Lung (tissue), 12 donors: ENCODE results near the gene SMAP1. TPM values are rescaled to one million over a fixed set of nuclear protein-coding genes. Genes with fewer than 3 reads are reported as not detected.

ENCODE experiments used
- ATAC-seq: fragments of 200-7000 bp; cut with Tn5 transposase; one replicate; pipeline ENCODE4 v1.9.1; 2020; ENCODE audit warnings: moderate number of reproducible peaks; ENCODE audit not compliant: insufficient read depth, low FRiP score
- DNase-seq, 3 donors: peaks; one replicate each; pipeline ENCODE4 v3.0.0-alpha.2; 2013 to 2017
- H3K27ac ChIP-seq, 2 donors: one replicate each; pipeline ENCODE4 v1.5.1; 2013; ENCODE audit warnings: mild to moderate bottlenecking in 2 of 2, moderate library complexity in 2 of 2, control low read depth in 1 of 2, inconsistent platforms in 1 of 2, low read depth in 1 of 2, low read length in 1 of 2
- H3K27me3 ChIP-seq, 3 donors: one replicate each; pipeline ENCODE4 v1.5.1; 2013; ENCODE audit warnings: low read length in 2 of 3; ENCODE audit not compliant: control insufficient read depth in 3 of 3, insufficient read depth in 3 of 3
- H3K36me3 ChIP-seq, 4 donors: one replicate each; pipeline ENCODE4 v1.5.1; 2013; ENCODE audit warnings: low read length in 4 of 4, mild to moderate bottlenecking in 1 of 4, moderate library complexity in 1 of 4; ENCODE audit not compliant: control insufficient read depth in 4 of 4, insufficient read depth in 4 of 4
- H3K4me1 ChIP-seq, 5 donors: one replicate each; pipeline ENCODE4 v1.5.1; 2013; ENCODE audit warnings: low read length in 5 of 5, mild to moderate bottlenecking in 2 of 5, moderate library complexity in 1 of 5; ENCODE audit not compliant: control insufficient read depth in 5 of 5, insufficient read depth in 5 of 5
- H3K4me3 ChIP-seq: one replicate; pipeline ENCODE4 v1.5.1; 2013; ENCODE audit warnings: mild to moderate bottlenecking, control low read depth, moderate library complexity
- H3K9ac ChIP-seq, 2 donors: one replicate each; pipeline ENCODE4 v1.5.1; 2013; ENCODE audit warnings: low read length in 2 of 2, control low read depth in 1 of 2; ENCODE audit not compliant: insufficient read depth in 1 of 2
- H3K9me3 ChIP-seq, 4 donors: one replicate each; pipeline ENCODE4 v1.5.1; 2013; ENCODE audit warnings: low read length in 3 of 4, mild to moderate bottlenecking in 1 of 4, moderate library complexity in 1 of 4; ENCODE audit not compliant: control insufficient read depth in 4 of 4, insufficient read depth in 3 of 4
- WGBS, 2 donors: extraction: QIAGEN DNeasy Blood & Tissue Kit; methylation state at CpG; one replicate each; pipeline ENCODE4 v1.1.7; 2013; 5-methylcytosine and 5-hydroxymethylcytosine counted together
- polyA plus RNA-seq, 2 donors: library from polyadenylated mRNA; stranded (reverse); fragments of 200-250 nt; gene quantifications; one replicate each; pipeline ENCODE4 v1.2.1, GENCODE V29; 2013
- total RNA-seq, 2 donors: library from RNA; depleted of rRNA in 1 of 2; stranded (reverse); fragments of >200 nt in 1 of 2; gene quantifications; one replicate each; pipeline ENCODE4 v1.2.1, GENCODE V29; 2014 to 2021
- TF ChIP-seq, protein P1 (sequence below): IDR thresholded peaks from 2 replicates; pipeline ENCODE4 v1.5.1; 2012; ENCODE audit warnings: mild to moderate bottlenecking; ENCODE audit errors: control extremely low read depth, extremely low read depth
- donor health status: control.
- donor health status: control.
- donor health status: Bipolar disorder and iron deficiency.
- donor health status: healthy.
- donor health status: DM: yes; HTN: yes; CAD: no.

SMAP1 gene
- total and polyA plus RNA-seq, 4 donors, result 16.5 to 31.8 (median 19.6) TPM

DNA sequence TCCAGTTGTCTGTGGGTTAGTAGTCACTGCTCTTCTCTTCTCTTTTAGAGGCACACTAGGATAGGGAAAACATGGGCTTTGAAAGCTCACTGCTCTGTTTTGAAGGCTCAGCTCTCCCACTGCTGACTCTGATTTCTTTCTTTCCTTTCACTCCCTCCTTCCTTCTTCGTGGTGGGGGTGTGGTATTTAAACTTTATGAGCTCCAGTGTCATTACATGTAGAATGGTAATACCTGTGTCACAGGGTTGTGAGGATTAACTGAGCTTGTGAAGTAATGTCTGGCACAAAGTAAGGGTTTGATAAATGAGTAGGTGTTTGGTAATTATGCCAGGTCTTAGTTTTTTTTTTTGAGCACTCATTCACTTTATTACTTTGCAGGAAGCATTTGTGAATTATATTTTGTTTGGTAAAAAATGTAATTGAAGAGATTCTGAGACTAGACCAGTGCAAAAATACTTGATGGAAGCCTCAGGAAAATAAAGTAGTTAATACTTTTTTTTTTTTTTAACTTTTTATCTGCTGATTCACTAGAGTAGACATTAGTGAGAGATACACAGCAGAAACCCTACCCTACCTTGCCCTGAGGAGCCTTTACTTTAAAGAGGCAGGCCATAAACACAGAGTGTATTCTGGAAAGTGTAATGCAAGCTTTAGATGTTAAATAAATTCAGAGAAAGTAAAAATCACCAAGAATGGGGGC, 17.3 kb downstream of the SMAP1 start:
- 4 to 9% methylated on average over 1 of the region's 1 CpG for WGBS, 2 donors
- Histone ChIP-seq H3K9ac (no peak overlapping the region), H3K9me3 (no peaks in the 10 kb centered on the region), H3K4me1 (peaks cover 0 to 6% (median 0%) of the 10 kb centered on the region in 5 donors), H3K4me3 (no peak overlapping the region), H3K27me3 (no peaks in the 10 kb centered on the region), H3K36me3 (no peaks in the 10 kb centered on the region), H3K27ac (no peak overlapping the region)
- DNase-seq, result no peak
- TF ChIP-seq, protein P1, sequence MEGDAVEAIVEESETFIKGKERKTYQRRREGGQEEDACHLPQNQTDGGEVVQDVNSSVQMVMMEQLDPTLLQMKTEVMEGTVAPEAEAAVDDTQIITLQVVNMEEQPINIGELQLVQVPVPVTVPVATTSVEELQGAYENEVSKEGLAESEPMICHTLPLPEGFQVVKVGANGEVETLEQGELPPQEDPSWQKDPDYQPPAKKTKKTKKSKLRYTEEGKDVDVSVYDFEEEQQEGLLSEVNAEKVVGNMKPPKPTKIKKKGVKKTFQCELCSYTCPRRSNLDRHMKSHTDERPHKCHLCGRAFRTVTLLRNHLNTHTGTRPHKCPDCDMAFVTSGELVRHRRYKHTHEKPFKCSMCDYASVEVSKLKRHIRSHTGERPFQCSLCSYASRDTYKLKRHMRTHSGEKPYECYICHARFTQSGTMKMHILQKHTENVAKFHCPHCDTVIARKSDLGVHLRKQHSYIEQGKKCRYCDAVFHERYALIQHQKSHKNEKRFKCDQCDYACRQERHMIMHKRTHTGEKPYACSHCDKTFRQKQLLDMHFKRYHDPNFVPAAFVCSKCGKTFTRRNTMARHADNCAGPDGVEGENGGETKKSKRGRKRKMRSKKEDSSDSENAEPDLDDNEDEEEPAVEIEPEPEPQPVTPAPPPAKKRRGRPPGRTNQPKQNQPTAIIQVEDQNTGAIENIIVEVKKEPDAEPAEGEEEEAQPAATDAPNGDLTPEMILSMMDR, result no peak
- no peak for ATAC-seq

DNA sequence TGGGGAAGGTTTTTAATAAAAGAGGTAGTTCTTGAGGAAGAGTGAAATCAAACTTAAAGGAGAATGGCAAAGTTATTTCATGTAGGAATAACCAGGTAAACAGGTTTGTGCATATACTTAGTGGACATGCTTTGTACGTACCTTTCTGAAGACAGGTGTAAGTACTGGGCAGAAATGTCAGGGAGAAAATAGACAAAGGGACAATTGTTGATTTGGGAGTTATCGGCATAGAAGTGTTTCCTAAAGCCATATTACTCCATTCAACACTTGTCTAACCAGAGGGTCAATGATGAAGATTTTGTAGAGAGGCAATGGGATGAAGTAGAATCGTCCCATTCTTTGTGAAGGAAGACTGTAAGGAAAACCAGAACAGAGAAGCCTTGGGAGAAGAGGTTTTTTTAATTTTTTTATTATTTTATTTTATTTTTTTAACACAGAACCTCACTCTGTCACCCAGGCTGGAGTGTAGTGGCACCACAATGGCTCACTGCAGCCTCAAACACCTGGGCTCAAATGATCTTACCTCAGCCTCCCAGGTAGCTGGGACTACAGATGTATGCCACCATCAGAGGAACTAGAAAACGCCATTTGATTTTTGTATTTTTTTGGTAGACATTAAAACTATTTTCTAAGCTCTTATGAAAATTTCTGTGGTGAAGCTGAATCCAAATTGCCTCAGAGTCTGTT, 18.0 kb downstream of the SMAP1 start:
- WGBS, 2 donors, result 65 to 82% methylated on average over 4 of the region's 4 CpGs
- no peak overlapping the region for H3K27ac ChIP-seq

DNA sequence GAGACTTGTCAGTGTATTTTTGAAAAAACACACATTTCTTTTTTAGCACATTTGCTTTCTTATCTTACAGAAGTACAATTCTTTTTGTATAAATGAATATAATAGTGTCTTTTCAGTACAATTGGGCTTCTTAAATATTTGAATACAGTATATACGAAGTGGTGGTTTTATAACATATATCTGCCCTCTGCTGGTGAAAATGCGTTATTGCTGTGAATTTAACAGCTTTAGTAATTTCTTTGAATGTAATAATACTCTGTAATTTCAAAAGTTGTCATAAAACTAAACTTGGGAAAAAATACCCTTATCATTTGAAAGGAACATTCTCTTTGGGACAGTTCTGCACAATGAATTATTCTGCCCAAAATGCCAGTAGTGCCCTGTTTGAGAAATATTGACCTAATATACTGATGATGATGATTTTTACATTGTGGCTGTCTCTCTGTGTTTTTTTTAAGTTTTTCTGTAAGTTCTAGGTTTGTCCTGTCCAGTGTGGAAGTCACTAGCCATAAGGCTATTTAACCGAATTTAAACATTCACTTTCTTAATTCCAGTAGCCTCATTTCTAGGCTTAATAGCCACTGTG, 19.0 kb downstream of the SMAP1 start:
- Histone ChIP-seq H3K27me3 (no peaks in the 10 kb centered on the region), H3K36me3 (no peaks in the 10 kb centered on the region), H3K9ac (no peak overlapping the region), H3K27ac (no peak overlapping the region), H3K4me1 (peaks cover 0 to 6% (median 0%) of the 10 kb centered on the region in 5 donors), H3K4me3 (no peak overlapping the region), H3K9me3 (no peaks in the 10 kb centered on the region)
- DNase-seq (peak in 2 of 3 donors; percentile 67 to 73), ATAC-seq (no peak)
- WGBS, 2 donors, result 18 to 27% methylated on average over 3 of the region's 3 CpGs
- TF ChIP-seq, protein P1, result peak; percentile 60

More for the DNA sequence above, 18.0 kb downstream of the SMAP1 start:
- H3K9ac ChIP-seq, result no peak overlapping the region
- H3K27me3 ChIP-seq, result no peaks in the 10 kb centered on the region
- no peaks in the 10 kb centered on the region for H3K36me3 ChIP-seq
- H3K4me1 ChIP-seq, result peaks cover 0 to 6% (median 0%) of the 10 kb centered on the region in 5 donors
- no peak for DNase-seq
- no peak for ATAC-seq
- no peak overlapping the region for H3K4me3 ChIP-seq
- TF ChIP-seq, protein P1, result no peak
- no peaks in the 10 kb centered on the region for H3K9me3 ChIP-seq
